ENCODE data around the gene JAKMIP2.

DNA sequence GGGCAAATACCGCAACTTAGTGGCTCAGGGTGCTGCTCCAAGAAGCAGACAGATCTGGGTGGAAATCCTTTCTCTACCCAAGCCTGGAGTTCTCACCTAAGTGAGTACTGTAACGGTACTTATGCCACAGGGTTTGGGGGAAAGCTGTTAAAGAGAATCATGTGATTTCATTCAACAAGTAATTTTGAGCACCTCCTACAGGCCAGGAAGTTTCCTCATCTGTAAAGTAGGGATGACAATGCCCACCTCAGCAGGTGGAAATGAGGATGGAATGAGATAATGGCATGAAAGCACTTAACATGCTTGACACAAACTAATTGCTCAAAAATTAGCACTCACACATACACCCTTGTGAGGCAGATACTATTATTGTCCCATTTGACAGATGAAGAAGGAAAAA, 114.1 kb downstream of the JAKMIP2 start:
- TF ChIP-seq, protein P1, sequence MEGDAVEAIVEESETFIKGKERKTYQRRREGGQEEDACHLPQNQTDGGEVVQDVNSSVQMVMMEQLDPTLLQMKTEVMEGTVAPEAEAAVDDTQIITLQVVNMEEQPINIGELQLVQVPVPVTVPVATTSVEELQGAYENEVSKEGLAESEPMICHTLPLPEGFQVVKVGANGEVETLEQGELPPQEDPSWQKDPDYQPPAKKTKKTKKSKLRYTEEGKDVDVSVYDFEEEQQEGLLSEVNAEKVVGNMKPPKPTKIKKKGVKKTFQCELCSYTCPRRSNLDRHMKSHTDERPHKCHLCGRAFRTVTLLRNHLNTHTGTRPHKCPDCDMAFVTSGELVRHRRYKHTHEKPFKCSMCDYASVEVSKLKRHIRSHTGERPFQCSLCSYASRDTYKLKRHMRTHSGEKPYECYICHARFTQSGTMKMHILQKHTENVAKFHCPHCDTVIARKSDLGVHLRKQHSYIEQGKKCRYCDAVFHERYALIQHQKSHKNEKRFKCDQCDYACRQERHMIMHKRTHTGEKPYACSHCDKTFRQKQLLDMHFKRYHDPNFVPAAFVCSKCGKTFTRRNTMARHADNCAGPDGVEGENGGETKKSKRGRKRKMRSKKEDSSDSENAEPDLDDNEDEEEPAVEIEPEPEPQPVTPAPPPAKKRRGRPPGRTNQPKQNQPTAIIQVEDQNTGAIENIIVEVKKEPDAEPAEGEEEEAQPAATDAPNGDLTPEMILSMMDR (IDR thresholded peaks at IDR 0.05) = no peak
- no peak for TF ChIP-seq POLR2A (IDR thresholded peaks at IDR 0.05; ENCODE audit: low read depth)
